Natural killer cell (primary cell): ENCODE data around the gene CST11. TPM values are rescaled to one million over a fixed set of nuclear protein-coding genes. Genes with fewer than 3 reads are reported as not detected.

Source experiments
- ATAC-seq, 3 donors: fragments of 150-1000 bp in 2 of 3; fragments of 200-7000 bp in 1 of 3; cut with Tn5 transposase; 1 replicate in 1 of 3; 2 replicates in 2 of 3; pipeline ENCODE4 v1.10.0; 2021; ENCODE audit warnings: mild to moderate bottlenecking in 2 of 3, moderate library complexity in 2 of 3
- DNase-seq, 2 donors: peaks; one replicate each; pipeline versions ENCODE4 v3.0.0 to v3.0.0-alpha.2; 2013 to 2021; ENCODE audit warnings: mixed read lengths in 1 of 2
- H3K27ac ChIP-seq: one replicate; pipeline ENCODE4 v1.5.1; 2013; ENCODE audit warnings: mild to moderate bottlenecking, low read length
- H3K27me3 ChIP-seq: one replicate; pipeline ENCODE4 v1.6.1; 2013; ENCODE audit warnings: low read length; ENCODE audit not compliant: control insufficient read depth, insufficient read depth
- H3K36me3 ChIP-seq: one replicate; pipeline ENCODE4 v1.6.1; 2013; ENCODE audit warnings: low read length; ENCODE audit not compliant: control insufficient read depth, insufficient read depth
- H3K4me1 ChIP-seq: one replicate; pipeline ENCODE4 v1.6.1; 2013; ENCODE audit warnings: low read length; ENCODE audit not compliant: control insufficient read depth, insufficient read depth
- H3K4me3 ChIP-seq: one replicate; pipeline ENCODE4 v1.5.1; 2013; ENCODE audit warnings: low read length
- H3K9me3 ChIP-seq: one replicate; pipeline ENCODE4 v1.6.1; 2013; ENCODE audit warnings: low read length; ENCODE audit not compliant: control insufficient read depth, insufficient read depth
- H3K27ac Mint-ChIP-seq, 2 donors: one replicate each; pipeline ENCODE4 v1.8.0; 2022; ENCODE audit warnings: mild to moderate bottlenecking in 2 of 2, mixed read lengths in 2 of 2, moderate library complexity in 1 of 2
- H3K27me3 Mint-ChIP-seq, 2 donors: one replicate each; pipeline ENCODE4 v1.8.0; 2022; ENCODE audit warnings: low read depth in 2 of 2, mixed read lengths in 2 of 2
- H3K36me3 Mint-ChIP-seq: one replicate; pipeline ENCODE4 v1.8.0; 2022; ENCODE audit warnings: mixed read lengths
- H3K4me1 Mint-ChIP-seq, 2 donors: one replicate each; pipeline ENCODE4 v1.8.0; 2022; ENCODE audit warnings: mixed read lengths in 2 of 2
- H3K4me3 Mint-ChIP-seq: one replicate; pipeline ENCODE4 v1.8.0; 2022; ENCODE audit warnings: mild to moderate bottlenecking, moderate library complexity, mixed read lengths
- H3K9me3 Mint-ChIP-seq, 2 donors: one replicate each; pipeline ENCODE4 v1.8.0; 2022; ENCODE audit warnings: mixed read lengths in 2 of 2
- WGBS: methylation state at CpG from one replicate; pipeline ENCODE4 v1.1.7; 2013; ENCODE audit warnings: missing lambda C conversion rate; ENCODE audit not compliant: insufficient coverage; 5-methylcytosine and 5-hydroxymethylcytosine counted together
- intact Hi-C: fragments of 100-400 bp; cut with micrococcal nuclease; formaldehyde crosslinking; loops from one replicate; pipeline ENCODE4 v1.14.2; 2022
- total RNA-seq, 4 donors: library from RNA; stranded (reverse); fragments of 120-200 nt in 1 of 4; gene quantifications; one replicate each; pipeline versions ENCODE4 v1.2.3 to v1.2.4, GENCODE V29; 2013 to 2022
- TF ChIP-seq, protein P1 (sequence below): fragments of 200-600 bp; IDR thresholded peaks from one replicate; pipeline ENCODE4 v1.8.0; 2022; ENCODE audit warnings: antibody characterized with exemption

The CST11 gene
- total RNA-seq, 3 donors from 2014 or later (not counting 1 experiment from before 2014, with no cell fraction given): not detected

- DNase-seq (peak; percentile 54 to 55), ATAC-seq (peak; percentile 78 to 91 (median 86))
- Histone ChIP-seq H3K27me3 (no peaks in the 10 kb centered on the region), H3K4me1 (peaks cover 36% of the 10 kb centered on the region), H3K4me3 (no peak overlapping the region), H3K9me3 (no peaks in the 10 kb centered on the region), H3K36me3 (no peaks in the 10 kb centered on the region), H3K27ac (peak overlapping the region; percentile 93)
- no peaks in the 10 kb centered on the region for H3K36me3 Mint-ChIP-seq
- peaks cover 46 to 48% of the 10 kb centered on the region in 2 donors for H3K4me1 Mint-ChIP-seq
- 23% methylated on average over 3 of the region's 3 CpGs for WGBS
- H3K27ac Mint-ChIP-seq: peak overlapping the region in 1 of 2 donors; percentile 97
- no peaks in the 10 kb centered on the region for H3K27me3 Mint-ChIP-seq
- H3K9me3 Mint-ChIP-seq: no peaks in the 10 kb centered on the region
- TF ChIP-seq, protein P1, sequence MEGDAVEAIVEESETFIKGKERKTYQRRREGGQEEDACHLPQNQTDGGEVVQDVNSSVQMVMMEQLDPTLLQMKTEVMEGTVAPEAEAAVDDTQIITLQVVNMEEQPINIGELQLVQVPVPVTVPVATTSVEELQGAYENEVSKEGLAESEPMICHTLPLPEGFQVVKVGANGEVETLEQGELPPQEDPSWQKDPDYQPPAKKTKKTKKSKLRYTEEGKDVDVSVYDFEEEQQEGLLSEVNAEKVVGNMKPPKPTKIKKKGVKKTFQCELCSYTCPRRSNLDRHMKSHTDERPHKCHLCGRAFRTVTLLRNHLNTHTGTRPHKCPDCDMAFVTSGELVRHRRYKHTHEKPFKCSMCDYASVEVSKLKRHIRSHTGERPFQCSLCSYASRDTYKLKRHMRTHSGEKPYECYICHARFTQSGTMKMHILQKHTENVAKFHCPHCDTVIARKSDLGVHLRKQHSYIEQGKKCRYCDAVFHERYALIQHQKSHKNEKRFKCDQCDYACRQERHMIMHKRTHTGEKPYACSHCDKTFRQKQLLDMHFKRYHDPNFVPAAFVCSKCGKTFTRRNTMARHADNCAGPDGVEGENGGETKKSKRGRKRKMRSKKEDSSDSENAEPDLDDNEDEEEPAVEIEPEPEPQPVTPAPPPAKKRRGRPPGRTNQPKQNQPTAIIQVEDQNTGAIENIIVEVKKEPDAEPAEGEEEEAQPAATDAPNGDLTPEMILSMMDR: no peak
- peak overlapping the region; percentile 88 for H3K4me3 Mint-ChIP-seq
- intact Hi-C loops: loop anchor here (1.0 to 2.0 kb wide), 2 partner anchors 35 to 106 kb away; partner anchors contain the start of genes NAPB and NXT1
These were observed 3.7 kb upstream of the CST11 start for GRCh38 chr20:23456409-23456808.

DNA sequence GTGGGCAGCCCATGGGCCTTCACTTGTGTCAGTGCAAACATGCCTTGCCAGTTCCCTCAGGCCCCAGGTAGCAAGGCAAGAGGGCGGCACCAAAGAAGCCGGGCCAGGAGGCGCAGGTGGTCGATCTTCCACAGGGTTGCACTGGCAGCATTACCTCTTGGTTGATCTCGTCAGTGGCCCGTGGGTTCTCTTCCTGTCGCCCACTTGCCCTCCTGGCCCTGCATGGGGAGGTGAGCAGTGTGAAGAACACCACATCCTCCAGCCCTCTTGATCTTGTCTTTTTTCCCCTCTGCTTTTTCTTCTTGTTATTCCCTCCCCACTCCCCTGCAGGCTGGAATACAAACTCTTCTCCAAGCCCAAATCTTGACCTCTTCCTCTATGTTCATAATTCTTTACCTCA lies 3.0 kb upstream of the CST11 start:
- H3K4me3 ChIP-seq: no peak overlapping the region
- Mint-ChIP-seq H3K4me3 (peak overlapping the region; percentile 88), H3K27me3 (no peaks in the 10 kb centered on the region), H3K36me3 (no peaks in the 10 kb centered on the region), H3K27ac (peak overlapping the region in 1 of 2 donors; percentile 97), H3K9me3 (no peaks in the 10 kb centered on the region), H3K4me1 (peaks cover 46 to 48% of the 10 kb centered on the region in 2 donors)
- DNase-seq (peak in 1 of 2 donors; percentile 19), ATAC-seq (peak in 2 of 3 donors; percentile 16 to 33)
- no peaks in the 10 kb centered on the region for H3K9me3 ChIP-seq
- peak overlapping the region; percentile 93 for H3K27ac ChIP-seq
- intact Hi-C loops: loop anchor here (1.0 to 2.0 kb wide), 2 partner anchors 34 to 105 kb away; partner anchors contain the start of genes NAPB and NXT1
- no peaks in the 10 kb centered on the region for H3K36me3 ChIP-seq
- WGBS: 31% methylated on average over 7 of the region's 7 CpGs
- peaks cover 36% of the 10 kb centered on the region for H3K4me1 ChIP-seq
- no peaks in the 10 kb centered on the region for H3K27me3 ChIP-seq
- TF ChIP-seq, protein P1: no peak

DNA sequence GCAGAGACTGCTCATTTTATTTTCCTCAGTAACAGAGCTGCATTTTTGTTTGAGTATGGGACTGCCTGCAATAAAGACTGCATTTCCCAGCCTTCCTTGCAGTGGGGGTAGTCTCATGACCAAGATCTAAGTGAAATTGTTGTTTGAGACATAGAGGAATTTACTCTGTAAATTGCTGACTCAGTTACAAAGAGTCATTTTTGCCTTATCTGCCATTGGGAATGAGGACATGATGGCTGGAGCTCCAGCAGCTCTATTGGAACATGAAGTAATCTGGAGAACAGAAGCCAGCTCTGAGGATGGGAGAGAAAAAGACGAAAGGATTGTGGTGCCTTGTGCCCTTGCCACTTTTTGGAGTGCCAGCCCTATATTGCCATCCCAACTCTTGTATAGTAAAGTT lies 2.1 kb upstream of the CST11 start:
- H3K4me3 ChIP-seq: no peak overlapping the region
- peaks cover 48 to 49% of the 10 kb centered on the region in 2 donors for H3K4me1 Mint-ChIP-seq
- peaks cover 36% of the 10 kb centered on the region for H3K4me1 ChIP-seq
- TF ChIP-seq, protein P1: no peak
- no peaks in the 10 kb centered on the region for H3K36me3 ChIP-seq
- H3K9me3 ChIP-seq: no peaks in the 10 kb centered on the region
- no peaks in the 10 kb centered on the region for H3K27me3 Mint-ChIP-seq
- H3K27ac Mint-ChIP-seq: peak overlapping the region in 1 of 2 donors; percentile 97
- WGBS: no CpG with 5 or more reads among the region's 1 CpG
- no peaks in the 10 kb centered on the region for H3K27me3 ChIP-seq
- H3K9me3 Mint-ChIP-seq: no peaks in the 10 kb centered on the region
- no peaks in the 10 kb centered on the region for H3K36me3 Mint-ChIP-seq
- no peak for ATAC-seq
- intact Hi-C loops: no loop called here
- no peak for DNase-seq
- no peak overlapping the region for H3K4me3 Mint-ChIP-seq
- H3K27ac ChIP-seq: peak overlapping the region; percentile 93
